Astrocyte (in vitro differentiated cells and primary cell): ENCODE results near the gene GSTP1.

Experiments used
- CTCF ChIP-seq: IDR thresholded peaks from 2 replicates; pipeline ENCODE4 v1.5.1; 2011; ENCODE audit warnings: low read depth, mild to moderate bottlenecking, inconsistent platforms, low read length, moderate library complexity; ENCODE audit not compliant: insufficient read depth
- EZH2 ChIP-seq: IDR thresholded peaks from 2 replicates; pipeline ENCODE4 v1.6.1; 2012; ENCODE audit warnings: mild to moderate bottlenecking, low read length, inconsistent platforms; ENCODE audit not compliant: insufficient read depth

GRCh38 chr11:67535561-67535960 is 48.1 kb upstream of the GSTP1 start:
- no peak for TF ChIP-seq CTCF
- no peak for TF ChIP-seq EZH2
